Thyroid gland (tissue), 4 donors: Measurements from ENCODE around the gene EBLN1. TPM values are rescaled to one million over a fixed set of nuclear protein-coding genes. Genes with fewer than 3 reads are reported as not detected.
"Not testable (repeated sequence)": the region's sequence is repeated elsewhere in the genome, so short reads cannot be mapped to it uniquely, and the experiment has no call there.

ENCODE experiments used
- DNase-seq, 2 donors: peaks; one replicate each; pipeline ENCODE4 v3.0.0-alpha.2; 2019
- H3K27ac ChIP-seq, 3 donors: fragments of 200-600 bp; sonication (generic); 1 replicate in 2 of 3; 2 replicates in 1 of 3; pipeline ENCODE4 v1.5.1; 2016 to 2019; ENCODE audit warnings: mild to moderate bottlenecking in 1 of 3, moderate library complexity in 1 of 3
- H3K27me3 ChIP-seq: fragments of 200-600 bp; sonication (generic); one replicate; pipeline ENCODE4 v1.5.1; 2019
- H3K36me3 ChIP-seq, 2 donors: fragments of 200-600 bp; sonication (generic); one replicate each; pipeline ENCODE4 v1.5.1; 2016 to 2019
- H3K4me1 ChIP-seq, 2 donors: fragments of 200-600 bp; sonication (generic); one replicate each; pipeline ENCODE4 v1.5.1; 2017 to 2019
- H3K4me3 ChIP-seq, 3 donors: fragments of 200-600 bp; sonication (generic); replicated peaks in 1 of 3; 1 replicate in 2 of 3; 2 replicates in 1 of 3; pipeline ENCODE4 v1.5.1; 2016; ENCODE audit warnings: mild to moderate bottlenecking in 1 of 3
- H3K9me3 ChIP-seq: fragments of 200-600 bp; sonication (generic); one replicate; pipeline ENCODE4 v1.5.1; 2017
- CTCF ChIP-seq, 6 experiments: fragments of 200-600 bp in 3 of 6; fragments of 450-650 bp in 3 of 6; sonication (generic) in 3 of 6; IDR thresholded peaks; one replicate each; pipeline ENCODE4 v1.5.1; 2016 to 2019; ENCODE audit warnings: antibody characterized with exemption in 6 of 6, mild to moderate bottlenecking in 2 of 6, inconsistent platforms in 1 of 6, moderate library complexity in 1 of 6
- POLR2A ChIP-seq, 2 donors: fragments of 450-650 bp; IDR thresholded peaks; one replicate each; pipeline ENCODE4 v1.6.1; 2017; ENCODE audit warnings: antibody characterized with exemption in 2 of 2, mild to moderate bottlenecking in 2 of 2, moderate library complexity in 1 of 2
- WGBS, 2 donors: methylation state at CpG; one replicate each; pipeline ENCODE4 v1.1.5; 2017; 5-methylcytosine and 5-hydroxymethylcytosine counted together
- intact Hi-C: fragments of 100-400 bp; cut with DNase I; formaldehyde crosslinking; loops from one replicate; pipeline ENCODE4 v1.15.1; 2023
- total RNA-seq, 4 donors: library from RNA; depleted of rRNA; stranded (reverse); fragments of >200 nt; gene quantifications; one replicate each; pipeline ENCODE4 v1.2.3, GENCODE V29; 2016

EBLN1 gene
- total RNA-seq, 4 donors from 2014 or later: not detected

- intact Hi-C loops: no loop called here
Measured at GRCh38 chr10:22219308-22219707, 1.5 kb upstream of the EBLN1 start.

GRCh38 chr10:22218448-22218847, 633 bp upstream of the EBLN1 start:
- no peak for DNase-seq
- 71 to 72% methylated on average over 2 of the region's 2 CpGs for WGBS, 2 donors
- intact Hi-C loops: no loop called here
- Histone ChIP-seq H3K36me3 (no peaks in the 10 kb centered on the region), H3K27ac (no peak overlapping the region), H3K4me3 (no peak overlapping the region), H3K4me1 (no peaks in the 10 kb centered on the region), H3K27me3 (no peaks in the 10 kb centered on the region), H3K9me3 (no peaks in the 10 kb centered on the region)
- no peak for TF ChIP-seq POLR2A (IDR thresholded peaks at IDR 0.05)

More at GRCh38 chr10:22219308-22219707, 1.5 kb upstream of the EBLN1 start:
- Histone ChIP-seq H3K36me3 (no peaks in the 10 kb centered on the region), H3K4me1 (no peaks in the 10 kb centered on the region), H3K27ac (no peak overlapping the region), H3K27me3 (no peaks in the 10 kb centered on the region), H3K9me3 (no peaks in the 10 kb centered on the region), H3K4me3 (no peak overlapping the region)
- DNase-seq: no peak
- TF ChIP-seq CTCF (IDR thresholded peaks at IDR 0.05): no peak
- TF ChIP-seq POLR2A (IDR thresholded peaks at IDR 0.05): no peak
- 95 to 100% methylated on average over 1 of the region's 1 CpG for WGBS, 2 donors

GRCh38 chr10:22217084-22217483, 731 bp downstream of the EBLN1 start:
- 96 to 97% methylated on average over 5 of the region's 5 CpGs for WGBS, 2 donors
- H3K9me3 ChIP-seq, DNase-seq, H3K27ac ChIP-seq, intact Hi-C loops, H3K4me3 ChIP-seq, H3K4me1 ChIP-seq, H3K27me3 ChIP-seq, H3K36me3 ChIP-seq: not testable (repeated sequence)

GRCh38 chr10:22210267-22210666, 7.5 kb downstream of the EBLN1 start:
- H3K9me3 ChIP-seq: no peaks in the 10 kb centered on the region
- no peaks in the 10 kb centered on the region for H3K27me3 ChIP-seq
- no peak overlapping the region for H3K27ac ChIP-seq
- 92 to 94% methylated on average over 5 of the region's 5 CpGs for WGBS, 2 donors
- TF ChIP-seq CTCF (IDR thresholded peaks at IDR 0.05): no peak
- no peak for TF ChIP-seq POLR2A (IDR thresholded peaks at IDR 0.05)
- H3K4me1 ChIP-seq: no peaks in the 10 kb centered on the region
- H3K4me3 ChIP-seq: no peak overlapping the region
- no peaks in the 10 kb centered on the region for H3K36me3 ChIP-seq
- intact Hi-C loops: no loop called here
- no peak for DNase-seq

- Histone ChIP-seq H3K27me3 (no peaks in the 10 kb centered on the region), H3K36me3 (no peaks in the 10 kb centered on the region), H3K27ac (no peak overlapping the region), H3K4me1 (no peaks in the 10 kb centered on the region), H3K4me3 (no peak overlapping the region), H3K9me3 (no peaks in the 10 kb centered on the region)
- intact Hi-C loops: no loop called here
- no peak for DNase-seq
- 75 to 87% methylated on average over 2 of the region's 2 CpGs for WGBS, 2 donors
- no peak for TF ChIP-seq CTCF (IDR thresholded peaks at IDR 0.05)
- TF ChIP-seq POLR2A (IDR thresholded peaks at IDR 0.05): no peak
Measured at GRCh38 chr10:22193945-22194344, 23.9 kb downstream of the EBLN1 start.

- no peak for TF ChIP-seq CTCF (IDR thresholded peaks at IDR 0.05)
- no peak for TF ChIP-seq POLR2A (IDR thresholded peaks at IDR 0.05)
- H3K4me3 ChIP-seq: no peak overlapping the region
- H3K27ac ChIP-seq: no peak overlapping the region
- H3K27me3 ChIP-seq: no peaks in the 10 kb centered on the region
- no peaks in the 10 kb centered on the region for H3K4me1 ChIP-seq
- WGBS, 2 donors: 90 to 92% methylated on average over 4 of the region's 4 CpGs
- H3K9me3 ChIP-seq: no peaks in the 10 kb centered on the region
- DNase-seq: no peak
- H3K36me3 ChIP-seq: no peaks in the 10 kb centered on the region
- intact Hi-C loops: no loop called here
Measured at GRCh38 chr10:22185586-22185985, 32.2 kb downstream of the EBLN1 start.
